ENCODE results near the gene SIK3.

The SIK3 gene

DNA sequence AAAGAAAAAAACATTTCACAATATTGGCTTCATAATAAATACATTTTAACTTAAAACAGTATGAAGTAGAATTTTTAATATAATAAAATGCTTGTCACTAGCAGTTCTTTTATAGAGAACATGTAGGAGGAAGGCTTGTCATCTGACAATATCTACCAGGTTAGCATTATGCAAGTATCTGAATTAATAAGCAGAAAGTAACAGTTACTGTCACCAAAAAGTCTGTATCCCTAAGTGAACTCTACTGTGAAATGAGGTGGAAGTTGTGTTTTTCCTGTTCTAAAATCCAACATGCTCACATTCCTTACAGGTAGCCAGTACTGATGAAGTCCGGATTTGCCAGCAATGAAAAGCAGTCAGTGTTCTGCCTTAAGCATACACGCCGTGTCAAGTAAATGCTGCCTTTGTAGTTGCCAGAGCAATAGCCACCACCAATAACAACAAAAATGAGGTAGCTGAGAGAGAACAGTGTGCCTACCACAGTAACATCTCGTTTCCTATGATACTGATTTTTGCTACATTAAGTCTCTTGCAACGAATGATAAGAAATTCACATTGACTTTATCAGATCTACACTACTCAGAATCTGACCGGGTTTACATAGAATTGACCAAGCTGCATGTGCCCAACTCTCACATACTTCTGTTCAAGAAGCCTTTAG lies 95.5 kb downstream of the SIK3 start:
- FAIRE-seq = no peak

DNA sequence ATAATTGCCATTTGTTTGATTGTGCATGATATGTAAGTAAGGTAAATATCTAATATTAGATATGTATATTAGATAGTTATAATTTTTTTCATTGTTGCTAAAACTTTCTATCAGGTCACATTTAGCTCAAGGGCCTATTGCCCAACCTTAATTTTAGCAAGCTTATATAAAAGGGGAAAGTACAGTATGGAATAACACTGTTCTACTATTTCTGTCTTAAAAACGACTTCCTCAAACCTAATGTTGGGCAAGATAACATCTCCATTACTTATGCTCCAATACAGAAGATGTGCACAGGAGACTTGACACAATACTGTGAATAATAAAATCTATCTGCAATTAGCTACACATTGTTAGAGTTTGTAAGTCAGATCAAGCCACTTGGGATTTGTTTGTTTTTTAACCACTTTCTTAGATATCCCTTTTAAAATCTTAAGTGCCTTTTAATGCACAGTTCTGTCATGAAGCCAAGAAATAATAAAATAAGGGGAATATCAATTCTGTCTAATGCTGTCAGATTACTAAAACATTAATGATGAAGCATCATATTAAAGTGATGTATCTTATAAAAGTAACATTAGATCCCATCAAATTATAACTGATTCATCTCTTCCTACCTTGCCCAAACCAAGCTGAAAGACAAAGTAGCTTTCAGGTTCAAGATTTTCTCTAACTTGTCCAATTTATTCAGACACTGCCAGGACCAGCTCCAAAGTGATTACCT lies 98.1 kb downstream of the SIK3 start:
- FAIRE-seq = no peak

GRCh38 chr11:116997071-116997470 lies 101.2 kb downstream of the SIK3 start:
- FAIRE-seq = no peak

DNA sequence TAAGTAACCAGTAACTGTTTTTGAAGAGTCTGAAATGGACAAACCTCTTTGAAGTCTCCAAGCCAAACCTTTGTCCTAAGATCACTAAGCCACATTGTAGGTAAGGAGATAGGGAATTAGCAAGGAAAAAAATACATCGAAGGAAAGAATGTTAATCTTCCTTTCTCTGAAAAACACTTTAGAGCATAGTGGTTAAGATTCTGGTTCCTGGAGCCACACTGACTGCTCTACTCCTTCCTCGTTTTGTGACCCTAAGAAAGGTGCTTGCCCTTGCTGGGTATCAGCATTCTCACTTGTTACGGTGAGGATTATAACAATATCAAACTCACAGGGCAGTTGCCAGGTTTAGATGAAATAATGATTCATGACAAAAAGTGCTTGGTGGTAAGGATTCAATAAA lies 104.0 kb downstream of the SIK3 start:
- no peak for FAIRE-seq

GRCh38 chr11:116993599-116993998 lies 104.6 kb downstream of the SIK3 start:
- no peak for FAIRE-seq

- no peak for FAIRE-seq
These were observed 106.7 kb downstream of the SIK3 start for GRCh38 chr11:116991491-116991890.

DNA sequence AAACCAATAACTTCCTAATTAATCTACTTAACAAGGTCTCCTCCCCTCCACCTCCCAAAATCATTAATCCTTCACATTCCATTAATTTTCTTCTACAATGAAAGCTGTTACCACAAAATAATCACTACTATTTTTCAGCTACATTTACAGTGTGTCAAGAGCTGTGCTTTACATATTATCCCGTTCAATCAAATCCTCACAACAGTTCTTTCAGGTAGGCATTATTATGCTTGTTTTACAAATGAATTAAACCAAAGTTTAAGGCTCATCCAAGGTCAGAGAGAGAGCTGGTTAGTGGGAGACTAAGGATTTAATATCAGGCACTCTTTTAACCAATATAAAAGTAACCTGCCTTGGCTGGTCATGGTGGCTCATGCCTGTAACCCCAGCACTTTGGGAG lies 107.4 kb downstream of the SIK3 start:
- FAIRE-seq = no peak

- no peak for FAIRE-seq
These were observed 108.2 kb downstream of the SIK3 start for GRCh38 chr11:116990061-116990473.

GRCh38 chr11:116989184-116989583 lies 109.0 kb downstream of the SIK3 start:
- FAIRE-seq = no peak

DNA sequence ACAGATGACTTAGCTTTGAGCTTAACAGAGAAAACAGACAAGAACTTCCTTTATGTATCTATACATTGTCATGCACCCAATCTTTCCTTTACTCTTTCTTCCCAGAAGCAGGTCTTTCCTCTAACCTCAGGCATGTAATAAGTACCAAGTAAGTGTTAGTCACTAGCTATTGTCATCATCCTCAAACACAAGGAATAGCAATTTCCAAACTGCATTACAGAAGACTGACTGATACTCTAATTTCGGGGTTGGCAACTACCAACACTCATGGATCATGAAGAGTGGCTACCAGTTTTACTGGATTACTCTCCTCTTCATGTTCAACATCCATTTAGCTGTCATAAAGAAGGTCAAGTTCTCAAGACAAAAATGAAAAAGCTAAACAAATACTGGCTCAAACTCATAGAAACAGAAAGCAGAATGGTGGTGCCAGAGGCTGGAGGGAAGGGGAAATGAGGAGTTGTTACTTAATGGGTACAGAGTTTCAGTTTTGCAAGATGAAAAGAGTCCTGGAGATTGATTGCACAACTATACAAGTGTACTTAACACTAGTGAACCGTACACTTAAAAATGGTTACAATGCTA lies 111.6 kb downstream of the SIK3 start:
- no peak for FAIRE-seq

GRCh38 chr11:116984589-116984988 lies 113.6 kb downstream of the SIK3 start:
- FAIRE-seq = no peak

- no peak for FAIRE-seq
These were observed 114.0 kb downstream of the SIK3 start for GRCh38 chr11:116984186-116984585.

DNA sequence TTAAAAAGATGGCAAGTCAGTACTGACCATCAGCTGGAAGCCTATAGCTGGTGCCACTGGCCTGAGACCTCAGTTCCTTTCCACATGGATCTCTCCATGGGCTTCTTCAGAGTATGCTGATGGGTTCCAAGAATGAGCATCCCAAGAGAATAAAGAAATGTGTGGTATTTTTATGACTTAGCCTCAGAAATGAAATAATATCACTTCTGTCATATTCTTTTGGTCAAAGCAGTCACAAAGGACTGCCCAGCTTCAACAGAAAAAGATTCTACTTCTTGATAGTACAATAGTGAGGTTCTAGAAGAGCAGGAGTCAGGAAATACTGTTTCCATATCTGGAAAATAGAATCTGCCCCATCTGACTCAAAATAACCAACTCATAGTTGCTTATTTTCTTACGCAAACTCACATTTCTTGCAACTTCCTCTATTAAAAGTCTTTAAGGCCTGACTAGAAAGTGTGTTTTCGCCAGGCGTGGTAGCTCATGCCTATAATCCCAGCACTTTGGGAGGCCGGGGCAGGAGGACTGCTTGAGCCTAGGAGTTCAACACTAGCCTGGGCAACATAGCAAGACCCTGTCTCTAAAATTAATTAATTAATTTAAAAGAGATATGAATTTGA lies 116.9 kb downstream of the SIK3 start:
- no peak for FAIRE-seq

GRCh38 chr11:116980136-116980793 lies 118.0 kb downstream of the SIK3 start:
- FAIRE-seq = no peak

- no peak for FAIRE-seq
These were observed 121.2 kb downstream of the SIK3 start for GRCh38 chr11:116976941-116977570.

- FAIRE-seq = no peak
These were observed 122.6 kb downstream of the SIK3 start for GRCh38 chr11:116975661-116976060.

DNA sequence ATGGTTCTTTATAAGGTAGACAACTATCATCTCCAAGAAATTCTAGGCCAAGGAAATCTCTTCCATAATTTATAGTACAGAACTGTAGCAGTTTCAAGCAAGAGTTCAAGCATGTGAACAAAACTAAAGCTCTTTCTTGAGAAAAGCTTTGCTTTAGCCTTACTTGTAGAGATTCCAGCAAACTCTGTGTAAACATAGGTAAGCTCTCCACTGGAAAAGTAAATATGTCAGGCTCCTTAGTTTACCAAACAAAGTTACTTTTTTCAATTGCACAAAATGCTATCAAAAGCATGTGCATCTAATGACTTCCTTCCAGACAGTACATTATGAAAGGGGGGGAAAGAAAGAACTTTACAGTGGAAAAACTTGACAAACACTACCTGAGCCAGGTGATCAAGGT lies 125.0 kb downstream of the SIK3 start:
- FAIRE-seq = no peak

- no peak for FAIRE-seq
These were observed 125.5 kb downstream of the SIK3 start for GRCh38 chr11:116972691-116973090.

DNA sequence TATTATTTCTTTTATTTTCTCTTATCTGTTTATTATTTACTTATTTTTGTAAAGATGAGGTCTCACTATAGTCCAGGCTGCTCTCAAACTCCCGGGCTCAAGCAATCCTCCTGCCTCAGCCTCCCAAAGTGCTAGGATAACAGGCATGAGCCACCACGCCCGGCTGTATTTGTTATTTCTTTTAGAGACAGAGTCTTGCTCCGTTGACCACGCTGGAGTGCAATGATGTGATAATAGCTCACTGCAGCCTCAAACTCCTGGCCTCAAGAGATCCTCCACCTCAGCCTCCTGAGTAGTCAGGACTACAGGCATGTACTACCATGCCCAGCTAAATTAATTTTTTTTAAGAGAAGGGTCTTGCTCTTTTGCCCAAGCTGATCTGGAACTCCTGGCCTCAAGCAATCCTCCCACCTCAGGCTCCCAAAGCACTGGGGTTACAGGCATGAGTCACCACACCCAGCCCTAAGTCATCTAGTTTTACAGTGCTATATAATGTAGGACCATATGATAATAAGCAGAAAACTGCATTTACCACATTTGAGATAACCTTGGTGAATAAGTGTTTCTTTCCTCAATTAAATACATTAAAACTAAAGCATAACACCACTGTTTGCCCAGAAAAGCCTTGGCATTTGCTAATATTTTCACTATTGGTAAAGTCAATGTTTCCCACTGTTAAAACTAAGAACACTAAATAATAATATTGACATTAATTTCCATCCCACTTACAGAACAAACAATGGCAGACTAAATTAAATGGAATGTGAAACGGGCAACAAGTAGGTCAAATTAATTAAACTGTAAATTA lies 127.5 kb downstream of the SIK3 start:
- no peak for FAIRE-seq

DNA sequence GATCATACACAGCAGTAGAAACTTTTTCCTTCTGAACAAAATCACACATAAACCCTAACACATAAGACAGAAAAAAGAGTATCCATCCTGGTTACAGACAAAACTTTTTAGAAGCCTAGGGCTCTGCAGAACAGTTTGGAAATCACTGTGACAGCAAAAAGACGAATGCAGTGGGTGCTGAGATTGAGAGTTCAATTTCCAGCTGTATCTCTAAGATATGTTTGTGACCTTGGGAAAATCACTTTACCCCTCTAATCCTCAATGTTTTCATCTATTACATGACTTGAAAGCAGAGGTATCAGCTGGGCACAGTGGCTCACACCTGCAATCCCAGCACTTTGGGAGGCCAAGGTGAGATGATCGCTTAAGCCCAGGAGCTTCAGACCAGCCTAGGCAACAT lies 128.5 kb downstream of the SIK3 start:
- no peak for FAIRE-seq

- no peak for FAIRE-seq
These were observed 134.0 kb downstream of the SIK3 start for GRCh38 chr11:116964269-116964668.

DNA sequence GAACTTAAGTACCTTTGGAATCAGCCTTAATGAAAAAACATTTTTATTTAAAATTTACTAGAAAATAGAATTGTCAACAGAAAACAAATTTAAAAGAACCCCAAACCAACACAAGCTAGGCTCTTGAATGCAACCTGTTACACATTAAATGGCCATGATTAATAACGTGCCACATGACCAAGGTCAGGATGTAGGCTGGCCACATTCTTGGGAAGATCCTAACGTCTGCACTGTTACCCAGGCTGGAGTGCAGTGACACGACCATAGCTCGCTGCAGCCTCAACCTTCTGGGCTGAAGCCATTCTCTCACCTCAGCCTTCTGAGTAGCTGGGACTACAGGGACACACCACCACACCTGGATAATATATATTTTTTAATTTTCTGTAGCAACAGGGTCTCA lies 134.4 kb downstream of the SIK3 start:
- FAIRE-seq = no peak

Data from colon (tissue), 2 donors.